Adipocyte (in vitro differentiated cells): Measurements from ENCODE around the gene DLG2.
"Not testable (repeated sequence)": the region's sequence is repeated elsewhere in the genome, so short reads cannot be mapped to it uniquely, and the experiment has no call there.

Experiments
- DNase-seq: peaks from one replicate; pipeline ENCODE4 v3.0.0-alpha.2; 2015; ENCODE audit warnings: low read depth
- H3K27me3 ChIP-seq: replicated peaks from 2 replicates; pipeline ENCODE4 v1.7.0; 2013; ENCODE audit warnings: mild to moderate bottlenecking, low read length, moderate library complexity; ENCODE audit not compliant: control insufficient read depth, insufficient read depth
- H3K36me3 ChIP-seq: 2 replicates; pipeline ENCODE4 v1.7.0; 2013; ENCODE audit warnings: low read length, mild to moderate bottlenecking, moderate library complexity; ENCODE audit not compliant: control insufficient read depth, insufficient read depth, severe bottlenecking
- H3K4me1 ChIP-seq: 2 replicates; pipeline ENCODE4 v1.7.0; 2013; ENCODE audit warnings: mild to moderate bottlenecking, low read length, moderate library complexity; ENCODE audit not compliant: control insufficient read depth, insufficient read depth
- H3K4me3 ChIP-seq: 2 replicates; pipeline ENCODE4 v1.7.0; 2013; ENCODE audit warnings: mild to moderate bottlenecking, low read length, moderate library complexity
- H3K9ac ChIP-seq: 2 replicates; pipeline ENCODE4 v1.7.0; 2013; ENCODE audit warnings: mild to moderate bottlenecking, low read length, moderate library complexity
- H3K9me3 ChIP-seq: 2 replicates; pipeline ENCODE4 v1.7.0; 2013; ENCODE audit warnings: mild to moderate bottlenecking, low read length, moderate library complexity; ENCODE audit not compliant: control insufficient read depth

DLG2 gene

GRCh38 chr11:83608571-83608970 lies 2018.6 kb downstream of the DLG2 start:
- H3K9ac ChIP-seq, result no peak overlapping the region
- no peaks in the 10 kb centered on the region for H3K9me3 ChIP-seq
- H3K4me1 ChIP-seq, result no peaks in the 10 kb centered on the region
- no peak overlapping the region for H3K4me3 ChIP-seq
- no peaks in the 10 kb centered on the region for H3K27me3 ChIP-seq
- no peak for DNase-seq
- H3K36me3 ChIP-seq, result no peaks in the 10 kb centered on the region

GRCh38 chr11:83601914-83602527 lies 2025.1 kb downstream of the DLG2 start:
- Histone ChIP-seq H3K27me3 (no peaks in the 10 kb centered on the region), H3K9ac (no peak overlapping the region), H3K4me3 (no peak overlapping the region), H3K4me1 (peaks cover 7% of the 10 kb centered on the region), H3K36me3 (no peaks in the 10 kb centered on the region), H3K9me3 (no peaks in the 10 kb centered on the region)
- DNase-seq, result no peak

- H3K27me3 ChIP-seq, result no peaks in the 10 kb centered on the region
- H3K4me3 ChIP-seq, result no peak overlapping the region
- no peaks in the 10 kb centered on the region for H3K9me3 ChIP-seq
- DNase-seq, result no peak
- H3K4me1 ChIP-seq, result peaks cover 7% of the 10 kb centered on the region
- H3K9ac ChIP-seq, result no peak overlapping the region
- H3K36me3 ChIP-seq, result no peaks in the 10 kb centered on the region
These were observed 2025.8 kb downstream of the DLG2 start for GRCh38 chr11:83601201-83601913.

- peaks cover 7% of the 10 kb centered on the region for H3K4me1 ChIP-seq
- H3K9me3 ChIP-seq, result no peaks in the 10 kb centered on the region
- no peak overlapping the region for H3K4me3 ChIP-seq
- no peaks in the 10 kb centered on the region for H3K27me3 ChIP-seq
- H3K9ac ChIP-seq, result no peak overlapping the region
- no peaks in the 10 kb centered on the region for H3K36me3 ChIP-seq
- no peak for DNase-seq
These were observed 2026.5 kb downstream of the DLG2 start for GRCh38 chr11:83600661-83601060.

- DNase-seq, result no peak
- Histone ChIP-seq H3K4me1 (peaks cover 14% of the 10 kb centered on the region), H3K9me3 (no peaks in the 10 kb centered on the region), H3K9ac (no peak overlapping the region), H3K27me3 (no peaks in the 10 kb centered on the region), H3K36me3 (no peaks in the 10 kb centered on the region), H3K4me3 (no peak overlapping the region)
These were observed 2028.1 kb downstream of the DLG2 start for GRCh38 chr11:83599066-83599465.

GRCh38 chr11:83587797-83588196 lies 2039.3 kb downstream of the DLG2 start:
- not testable (repeated sequence) for H3K9ac ChIP-seq, DNase-seq, H3K4me3 ChIP-seq, H3K27me3 ChIP-seq, H3K9me3 ChIP-seq, H3K36me3 ChIP-seq
- peaks cover 18% of the 10 kb centered on the region for H3K4me1 ChIP-seq

GRCh38 chr11:83583757-83584366 lies 2043.3 kb downstream of the DLG2 start:
- Histone ChIP-seq H3K9ac (no peak overlapping the region), H3K36me3 (no peaks in the 10 kb centered on the region), H3K9me3 (no peaks in the 10 kb centered on the region), H3K4me1 (peaks cover 18% of the 10 kb centered on the region), H3K27me3 (no peaks in the 10 kb centered on the region), H3K4me3 (peak overlapping the region; percentile 40)
- DNase-seq, result peak; percentile 50

GRCh38 chr11:83574519-83574918 lies 2052.6 kb downstream of the DLG2 start:
- DNase-seq, result peak; percentile 0
- Histone ChIP-seq H3K4me3 (no peak overlapping the region), H3K36me3 (no peaks in the 10 kb centered on the region)

GRCh38 chr11:83572581-83573496 lies 2054.3 kb downstream of the DLG2 start:
- H3K27me3 ChIP-seq, result no peaks in the 10 kb centered on the region
- H3K4me1 ChIP-seq, result peaks cover 13% of the 10 kb centered on the region
- no peaks in the 10 kb centered on the region for H3K9me3 ChIP-seq
- H3K4me3 ChIP-seq, result no peak overlapping the region
- H3K9ac ChIP-seq, result no peak overlapping the region
- H3K36me3 ChIP-seq, result no peaks in the 10 kb centered on the region
- peak; percentile 2 for DNase-seq

More at GRCh38 chr11:83574519-83574918, 2052.6 kb downstream of the DLG2 start:
- Histone ChIP-seq H3K9ac (no peak overlapping the region), H3K4me1 (peaks cover 13% of the 10 kb centered on the region), H3K27me3 (no peaks in the 10 kb centered on the region), H3K9me3 (no peaks in the 10 kb centered on the region)

GRCh38 chr11:83571302-83571701 lies 2055.8 kb downstream of the DLG2 start:
- H3K27me3 ChIP-seq, result no peaks in the 10 kb centered on the region
- peak; percentile 4 for DNase-seq
- no peak overlapping the region for H3K9ac ChIP-seq
- no peak overlapping the region for H3K4me3 ChIP-seq
- H3K36me3 ChIP-seq, result no peaks in the 10 kb centered on the region
- peaks cover 26% of the 10 kb centered on the region for H3K4me1 ChIP-seq
- no peaks in the 10 kb centered on the region for H3K9me3 ChIP-seq
